Pancreas (tissue), 10 donors: ENCODE results near the gene CCNF. TPM values are rescaled to one million over a fixed set of nuclear protein-coding genes. Genes with fewer than 3 reads are reported as not detected.
"Not testable (repeated sequence)": the region's sequence is repeated elsewhere in the genome, so short reads cannot be mapped to it uniquely, and the experiment has no call there.

Experiments used
- ATAC-seq, 4 donors: fragments of 200-7000 bp; cut with Tn5 transposase; one replicate each; pipeline versions ENCODE4 v1.8.0 to v1.9.1; 2020; ENCODE audit warnings: mild to moderate bottlenecking in 4 of 4, moderate library complexity in 4 of 4
- DNase-seq, 6 donors: peaks; one replicate each; pipeline ENCODE4 v3.0.0-alpha.2; 2020
- FAIRE-seq: peaks from 2 replicates; lab custom pipeline; 2012; peaks lifted over from hg19 to GRCh38; lab: Jason Lieb, UNC
- H3K27ac ChIP-seq, 4 donors: fragments of 200-600 bp; sonication (generic); 1 replicate in 3 of 4; 2 replicates in 1 of 4; pipeline versions ENCODE4 v1.5.0 to v1.8.0; 2020
- H3K27me3 ChIP-seq, 4 donors: fragments of 200-600 bp; one replicate each; pipeline ENCODE4 v1.8.0; 2021
- H3K36me3 ChIP-seq, 3 donors: fragments of 200-600 bp; sonication (generic) in 1 of 3; one replicate each; pipeline versions ENCODE4 v1.5.0 to v1.8.0; 2020 to 2021
- H3K4me1 ChIP-seq, 3 donors: fragments of 200-600 bp; one replicate each; pipeline ENCODE4 v1.8.0; 2021
- H3K4me3 ChIP-seq, 4 donors: fragments of 200-600 bp; sonication (generic) in 2 of 4; one replicate each; pipeline versions ENCODE4 v1.5.0 to v1.8.0; 2020 to 2021
- H3K9me3 ChIP-seq, 4 donors: fragments of 200-600 bp; one replicate each; pipeline ENCODE4 v1.8.0; 2021
- CTCF ChIP-seq, 4 donors: fragments of 200-600 bp; sonication (generic) in 3 of 4; IDR thresholded peaks; one replicate each; pipeline versions ENCODE4 v1.5.0 to v1.8.0; 2021; ENCODE audit warnings: antibody characterized with exemption in 4 of 4
- WGBS, 2 donors: extraction: QIAGEN DNeasy Blood & Tissue Kit; methylation state at CpG; one replicate each; pipeline ENCODE4 v1.1.7; 2013; 5-methylcytosine and 5-hydroxymethylcytosine counted together
- intact Hi-C, 3 donors: fragments of 100-400 bp; cut with DNase I; formaldehyde crosslinking; loops; one replicate each; pipeline versions ENCODE4 v1.11.1 to v1.14.2; 2022
- polyA plus RNA-seq, 2 donors: library from polyadenylated mRNA; stranded (reverse); fragments of 200-250 nt; gene quantifications; one replicate each; pipeline ENCODE4 v1.2.3, GENCODE V29; 2013
- total RNA-seq, 6 donors: library from RNA; stranded (reverse); fragmentation: NEBNext Ultra II Directional in 4 of 6; extraction: Animal tissue kit (Norgen Biotek cat#: 25700) in 4 of 6; gene quantifications; one replicate each; pipeline versions ENCODE4 v1.2.1 to v1.2.4, GENCODE V29; 2021 to 2023
- donor health status: healthy with polysubstance abuse.
- donor health status: DM: no; HTN: no; CAD: no; lungs with moderate emphysema.
- donor health status: DM: no; HTN: no; CAD: no.
- donor health status: control.
- donor health status: control.
- donor health status: Bipolar disorder and iron deficiency.
- donor health status: DM: yes; HTN: yes; CAD: no.
- donor health status: DM: no; HTN: no; CAD: no.
- donor health status: DM: no; HTN: no; CAD: no.
- donor health status: DM: yes; HTN: yes; CAD: no.

The CCNF gene
- total and polyA plus RNA-seq, 8 donors = 0.69 to 2.6 (median 1.1) TPM

- 60 to 69% methylated on average over 3 of the region's 3 CpGs for WGBS, 2 donors
- H3K9me3 ChIP-seq = no peaks in the 10 kb centered on the region
- peaks cover 26 to 47% (median 43%) of the 10 kb centered on the region in 3 donors for H3K4me1 ChIP-seq
- intact Hi-C loops = no loop called here
- no peak for TF ChIP-seq CTCF (IDR thresholded peaks at IDR 0.05)
- H3K36me3 ChIP-seq = no peaks in the 10 kb centered on the region
- FAIRE-seq (no peak), ATAC-seq (no peak), DNase-seq (no peak)
- H3K27me3 ChIP-seq = no peaks in the 10 kb centered on the region
- H3K4me3 ChIP-seq = no peak overlapping the region
- peak overlapping the region; percentile 74 to 85 (median 78) for H3K27ac ChIP-seq
Observed at GRCh38 chr16:2477327-2477726, 48.1 kb downstream of the CCNF start.

DNA sequence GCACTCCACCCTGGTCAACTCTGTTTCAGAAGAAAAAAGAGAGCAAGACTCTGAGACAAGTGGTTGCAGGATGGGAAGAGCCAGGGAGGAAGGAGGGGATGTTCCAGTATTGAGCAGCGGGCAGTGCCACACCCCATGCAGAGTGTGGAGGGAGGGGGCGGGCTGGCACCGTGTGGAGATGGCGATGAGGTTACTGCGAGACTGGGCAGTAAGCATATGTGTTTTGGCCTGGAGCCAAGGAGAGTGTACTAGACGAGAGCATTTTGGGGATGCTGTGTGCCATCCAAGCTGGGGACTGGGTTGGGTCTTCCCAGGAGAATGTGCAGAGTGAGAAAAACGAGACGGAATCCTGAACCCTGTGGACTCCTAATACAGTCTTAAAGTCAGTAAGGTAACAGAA lies 49.0 kb downstream of the CCNF start:
- no peak for ATAC-seq
- no peak for TF ChIP-seq CTCF (IDR thresholded peaks at IDR 0.05)
- Histone ChIP-seq H3K27me3 (no peaks in the 10 kb centered on the region), H3K9me3 (no peaks in the 10 kb centered on the region), H3K36me3 (no peaks in the 10 kb centered on the region), H3K4me3 (no peak overlapping the region), H3K27ac (peak overlapping the region in 2 of 4 donors; percentile 1 to 74), H3K4me1 (peaks cover 34 to 49% (median 45%) of the 10 kb centered on the region in 3 donors)
- no peak for FAIRE-seq
- 51 to 52% methylated on average over 8 of the region's 8 CpGs for WGBS, 2 donors
- intact Hi-C loops = no loop called here
- DNase-seq = no peak

- H3K9me3 ChIP-seq, H3K27me3 ChIP-seq, ATAC-seq, DNase-seq, FAIRE-seq, H3K36me3 ChIP-seq, H3K4me3 ChIP-seq, intact Hi-C loops: not testable (repeated sequence)
- H3K27ac ChIP-seq = peak overlapping the region in 3 of 4 donors; percentile 54 to 77 (median 72)
- WGBS, 2 donors = 90 to 92% methylated on average over 10 of the region's 10 CpGs
- H3K4me1 ChIP-seq = peaks cover 34 to 54% (median 45%) of the 10 kb centered on the region in 3 donors
Observed at GRCh38 chr16:2479996-2480395, 50.7 kb downstream of the CCNF start.

- Histone ChIP-seq H3K4me3 (no peak overlapping the region), H3K27me3 (no peaks in the 10 kb centered on the region), H3K9me3 (no peaks in the 10 kb centered on the region), H3K36me3 (no peaks in the 10 kb centered on the region), H3K27ac (peak overlapping the region; percentile 54 to 77 (median 73)), H3K4me1 (peaks cover 34 to 51% (median 42%) of the 10 kb centered on the region in 3 donors)
- intact Hi-C loops = no loop called here
- DNase-seq (peak; percentile 84 to 95 (median 89)), ATAC-seq (peak; percentile 77 to 84 (median 80)), FAIRE-seq (no peak)
- 24 to 35% methylated on average over 12 of the region's 12 CpGs for WGBS, 2 donors
- no peak for TF ChIP-seq CTCF (IDR thresholded peaks at IDR 0.05)
Observed at GRCh38 chr16:2480948-2481347, 51.7 kb downstream of the CCNF start.

GRCh38 chr16:2481676-2482075 lies 52.4 kb downstream of the CCNF start:
- peak overlapping the region; percentile 54 to 77 (median 73) for H3K27ac ChIP-seq
- intact Hi-C loops = no loop called here

More at GRCh38 chr16:2481676-2482075, 52.4 kb downstream of the CCNF start:
- H3K36me3 ChIP-seq = no peaks in the 10 kb centered on the region
- peak; percentile 5 to 18 (median 10) for ATAC-seq
- no peak overlapping the region for H3K4me3 ChIP-seq
- H3K9me3 ChIP-seq = no peaks in the 10 kb centered on the region
- no peak for TF ChIP-seq CTCF (IDR thresholded peaks at IDR 0.05)
- DNase-seq = peak in 2 of 6 donors; percentile 49 to 64
- WGBS, 2 donors = 27 to 33% methylated on average over 7 of the region's 7 CpGs
- no peak for FAIRE-seq
- no peaks in the 10 kb centered on the region for H3K27me3 ChIP-seq
- H3K4me1 ChIP-seq = peaks cover 32 to 44% (median 35%) of the 10 kb centered on the region in 3 donors
